Activated naive CD8-positive, alpha-beta T cell treated with anti-CD3 and anti-CD28 coated beads for 36 hours (primary cell): ENCODE data around the gene RAB11FIP5. TPM values are rescaled to one million over a fixed set of nuclear protein-coding genes. Genes with fewer than 3 reads are reported as not detected.

Experiments
- DNase-seq: peaks from one replicate; pipeline ENCODE4 v3.0.0; 2021
- H3K27ac Mint-ChIP-seq: one replicate; pipeline ENCODE4 v1.8.0; 2022; ENCODE audit warnings: mild to moderate bottlenecking, moderate library complexity, mixed read lengths
- H3K27me3 Mint-ChIP-seq: one replicate; pipeline ENCODE4 v1.8.0; 2022; ENCODE audit warnings: mild to moderate bottlenecking, mixed read lengths
- H3K36me3 Mint-ChIP-seq: one replicate; pipeline ENCODE4 v1.8.0; 2021; ENCODE audit warnings: mild to moderate bottlenecking, mixed read lengths
- H3K4me1 Mint-ChIP-seq: one replicate; pipeline ENCODE4 v1.8.0; 2021; ENCODE audit warnings: mixed read lengths
- H3K4me3 Mint-ChIP-seq: one replicate; pipeline ENCODE4 v1.8.0; 2022; ENCODE audit warnings: mild to moderate bottlenecking, moderate library complexity, mixed read lengths
- H3K9me3 Mint-ChIP-seq: one replicate; pipeline ENCODE4 v1.8.0; 2022; ENCODE audit warnings: mixed read lengths
- total RNA-seq, 2 experiments: library from RNA; stranded (reverse); gene quantifications; one replicate each; pipeline ENCODE4 v1.2.3, GENCODE V29; 2021

Gene RAB11FIP5
- total RNA-seq, 2 experiments from 2014 or later: 4.0 to 4.3 TPM

- DNase-seq: no peak
- Mint-ChIP-seq H3K27me3 (no peaks in the 10 kb centered on the region), H3K36me3 (no peaks in the 10 kb centered on the region), H3K27ac (no peak overlapping the region), H3K9me3 (no peaks in the 10 kb centered on the region), H3K4me1 (no peaks in the 10 kb centered on the region), H3K4me3 (no peak overlapping the region)
These were observed 31.5 kb downstream of the RAB11FIP5 start for GRCh38 chr2:73081181-73081671.

- no peak overlapping the region for H3K27ac Mint-ChIP-seq
- no peaks in the 10 kb centered on the region for H3K9me3 Mint-ChIP-seq
- no peak for DNase-seq
- H3K4me3 Mint-ChIP-seq: no peak overlapping the region
- H3K36me3 Mint-ChIP-seq: no peaks in the 10 kb centered on the region
- no peaks in the 10 kb centered on the region for H3K4me1 Mint-ChIP-seq
- H3K27me3 Mint-ChIP-seq: no peaks in the 10 kb centered on the region
These were observed 32.2 kb downstream of the RAB11FIP5 start for GRCh38 chr2:73080321-73081131.

DNA sequence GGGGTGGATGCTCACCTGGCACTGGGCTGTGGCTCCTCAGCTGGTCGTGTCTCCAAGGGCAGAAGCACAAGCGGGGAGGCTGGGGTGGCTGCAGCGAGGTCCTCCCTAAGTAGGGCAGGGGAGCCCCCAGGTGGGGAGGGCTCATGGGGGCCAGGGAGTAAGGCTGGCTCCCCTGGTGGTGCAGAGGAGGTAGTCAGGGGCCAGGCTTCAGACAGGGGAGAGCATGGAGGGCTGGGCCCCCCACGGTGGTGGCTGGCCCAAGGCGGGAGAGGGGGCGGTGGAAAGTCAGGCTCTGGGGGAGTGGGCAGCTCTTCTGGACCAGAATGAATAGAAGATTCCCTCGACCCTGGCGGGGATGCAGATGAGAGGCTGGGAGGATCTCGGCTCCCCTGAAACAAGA is 33.1 kb downstream of the RAB11FIP5 start:
- Mint-ChIP-seq H3K4me1 (no peaks in the 10 kb centered on the region), H3K9me3 (no peaks in the 10 kb centered on the region), H3K27me3 (no peaks in the 10 kb centered on the region), H3K27ac (no peak overlapping the region), H3K36me3 (no peaks in the 10 kb centered on the region), H3K4me3 (no peak overlapping the region)
- no peak for DNase-seq

DNA sequence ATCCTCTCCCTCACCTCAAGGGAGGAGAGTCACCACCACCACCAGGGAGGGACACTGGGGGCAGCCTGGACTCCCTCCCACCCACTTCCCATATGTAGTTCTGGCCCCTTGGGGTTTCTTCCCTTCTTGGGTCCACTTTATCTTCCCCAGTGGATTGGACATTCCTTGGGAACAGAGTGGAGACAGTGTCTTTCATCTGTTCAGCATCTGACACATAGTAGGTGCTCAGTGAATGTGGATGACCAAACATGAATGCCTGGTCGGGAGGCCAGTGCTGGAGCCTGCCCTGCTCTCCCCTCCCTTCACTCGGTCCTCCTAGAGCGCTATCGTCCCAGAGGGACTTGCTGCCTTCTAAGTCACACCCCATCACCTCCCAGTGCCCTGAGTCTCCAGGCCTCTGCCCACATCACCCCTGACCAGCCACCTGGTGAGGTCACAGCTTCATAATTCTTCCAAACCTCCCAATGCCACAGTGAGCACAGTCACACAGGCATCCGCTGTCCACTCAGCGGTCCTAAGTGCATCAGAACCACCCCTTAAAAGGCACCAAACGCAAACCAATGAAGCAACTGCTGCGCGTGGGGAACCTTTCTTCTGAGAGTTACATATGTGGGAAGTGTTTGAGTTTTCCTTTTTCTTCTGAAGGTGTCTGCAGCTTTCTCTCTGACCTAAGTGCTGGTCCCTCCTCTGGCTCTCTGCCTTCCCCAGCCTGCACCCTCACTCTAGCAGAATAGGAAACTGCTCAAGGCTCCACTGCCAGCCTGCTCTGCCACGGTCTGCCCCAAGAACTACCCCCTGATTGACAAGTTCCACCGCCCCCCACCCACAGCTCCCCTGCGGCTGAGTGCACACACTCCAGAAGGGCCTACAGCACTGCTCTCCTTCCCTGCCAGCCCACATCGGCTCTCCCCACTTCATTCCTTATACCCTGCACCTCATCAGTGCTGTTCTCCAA is 34.0 kb downstream of the RAB11FIP5 start:
- no peaks in the 10 kb centered on the region for H3K27me3 Mint-ChIP-seq
- H3K4me1 Mint-ChIP-seq: no peaks in the 10 kb centered on the region
- no peak for DNase-seq
- no peaks in the 10 kb centered on the region for H3K9me3 Mint-ChIP-seq
- no peak overlapping the region for H3K27ac Mint-ChIP-seq
- H3K36me3 Mint-ChIP-seq: no peaks in the 10 kb centered on the region
- no peak overlapping the region for H3K4me3 Mint-ChIP-seq

DNA sequence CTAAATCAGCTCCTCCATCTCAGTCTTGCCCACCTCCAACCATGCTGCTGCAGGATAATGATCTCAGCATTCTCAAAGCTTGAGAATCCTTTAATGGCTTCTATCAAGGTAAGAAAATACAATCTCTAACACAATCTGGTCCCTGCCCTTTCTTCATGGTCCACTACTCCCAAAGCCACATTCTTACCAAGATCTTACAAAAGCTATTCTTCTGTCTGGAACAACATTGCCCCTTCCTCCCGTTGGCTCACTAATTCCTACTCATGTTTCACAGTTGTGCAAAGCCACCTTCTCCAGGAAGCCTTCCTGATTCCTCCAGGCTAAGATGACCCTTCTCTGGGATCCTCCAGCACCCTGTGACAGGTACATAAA is 35.3 kb downstream of the RAB11FIP5 start:
- Mint-ChIP-seq H3K4me1 (no peaks in the 10 kb centered on the region), H3K9me3 (no peaks in the 10 kb centered on the region)
- DNase-seq: no peak

DNA sequence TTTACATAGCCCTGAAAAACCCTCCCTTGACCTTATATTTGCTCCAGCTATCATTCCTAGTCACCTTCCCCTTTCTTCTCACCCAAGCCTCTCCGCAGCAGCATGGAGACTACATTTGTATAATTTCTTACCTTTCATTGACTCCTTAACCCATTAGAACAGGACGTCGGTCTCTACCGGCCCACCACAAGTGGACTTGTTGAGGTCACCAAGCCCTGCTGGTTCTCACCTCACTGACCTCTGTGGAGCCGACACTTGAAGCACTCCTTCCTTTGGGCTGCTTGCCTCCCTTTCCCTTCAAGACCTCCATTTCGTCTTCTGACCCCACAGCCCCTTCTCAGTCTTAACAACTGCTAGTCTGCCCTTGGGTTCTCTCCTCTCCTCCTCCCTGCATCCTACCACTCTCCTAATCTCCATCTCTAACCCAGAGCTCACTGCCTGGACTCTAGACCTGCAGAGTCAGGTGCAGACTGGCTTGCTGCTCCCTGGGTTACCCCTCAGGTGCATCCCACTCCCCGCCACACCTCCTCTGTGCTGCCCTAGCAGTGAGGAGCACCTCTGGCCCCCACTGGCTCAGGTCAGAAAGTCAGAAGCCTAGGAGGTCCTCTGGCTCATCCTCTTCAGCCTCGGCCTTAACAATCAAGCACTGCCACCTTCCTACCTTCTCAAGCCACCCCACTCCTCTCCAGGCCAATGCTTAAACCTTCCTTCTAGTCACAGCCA is 35.9 kb downstream of the RAB11FIP5 start:
- Mint-ChIP-seq H3K4me3 (no peak overlapping the region), H3K9me3 (no peaks in the 10 kb centered on the region), H3K27ac (no peak overlapping the region), H3K36me3 (no peaks in the 10 kb centered on the region), H3K27me3 (no peaks in the 10 kb centered on the region), H3K4me1 (peaks cover 4% of the 10 kb centered on the region)
- no peak for DNase-seq

More for the DNA sequence above, 35.3 kb downstream of the RAB11FIP5 start:
- H3K27me3 Mint-ChIP-seq: no peaks in the 10 kb centered on the region
- H3K4me3 Mint-ChIP-seq: no peak overlapping the region
- H3K36me3 Mint-ChIP-seq: no peaks in the 10 kb centered on the region
- H3K27ac Mint-ChIP-seq: no peak overlapping the region

DNA sequence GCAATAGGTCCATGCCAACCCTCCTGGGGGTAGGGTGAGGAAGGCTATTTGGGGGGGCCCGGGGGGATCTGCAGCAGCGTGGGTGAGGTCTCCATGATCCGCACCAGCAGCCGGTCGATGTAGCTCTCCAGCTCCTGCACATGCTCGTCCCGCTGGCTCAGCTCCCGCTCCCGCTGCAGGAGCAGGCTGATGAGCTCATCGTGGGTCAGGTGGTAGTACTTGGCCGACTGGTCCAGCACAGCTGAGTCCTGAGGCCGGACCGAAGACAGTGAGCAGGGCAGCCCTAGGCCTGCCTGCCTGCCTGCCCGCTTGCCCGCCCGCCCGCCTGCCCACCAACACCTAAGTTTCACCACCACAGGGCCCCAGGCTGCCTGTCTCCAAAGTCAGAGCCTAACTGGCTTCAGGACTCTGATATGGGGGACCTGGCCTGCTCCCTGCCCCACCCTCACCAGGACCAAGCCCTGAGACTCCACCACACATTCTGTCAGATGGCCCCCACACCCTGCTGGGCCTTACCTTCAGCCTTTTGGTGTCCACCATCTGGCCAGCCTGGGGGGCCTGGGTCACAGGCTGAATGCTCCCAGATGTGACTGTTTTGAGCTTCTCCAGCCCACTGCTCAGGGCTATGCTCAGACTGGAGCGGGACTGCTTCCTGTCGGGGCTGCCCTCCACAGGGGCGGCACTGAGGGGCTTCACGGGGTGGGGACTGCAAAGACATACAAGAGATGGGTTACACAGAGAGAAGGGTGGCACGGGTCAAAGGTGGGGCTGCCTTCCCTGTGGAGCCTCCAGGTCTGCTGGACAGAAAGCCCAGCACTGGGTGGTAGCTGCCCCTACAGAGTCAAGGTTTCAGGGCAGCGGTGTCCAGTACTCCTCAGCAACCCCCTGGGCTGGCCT is 37.0 kb downstream of the RAB11FIP5 start:
- Mint-ChIP-seq H3K27me3 (no peaks in the 10 kb centered on the region), H3K27ac (no peak overlapping the region), H3K36me3 (no peaks in the 10 kb centered on the region), H3K4me1 (peaks cover 7% of the 10 kb centered on the region), H3K9me3 (no peaks in the 10 kb centered on the region), H3K4me3 (no peak overlapping the region)
- DNase-seq: no peak

DNA sequence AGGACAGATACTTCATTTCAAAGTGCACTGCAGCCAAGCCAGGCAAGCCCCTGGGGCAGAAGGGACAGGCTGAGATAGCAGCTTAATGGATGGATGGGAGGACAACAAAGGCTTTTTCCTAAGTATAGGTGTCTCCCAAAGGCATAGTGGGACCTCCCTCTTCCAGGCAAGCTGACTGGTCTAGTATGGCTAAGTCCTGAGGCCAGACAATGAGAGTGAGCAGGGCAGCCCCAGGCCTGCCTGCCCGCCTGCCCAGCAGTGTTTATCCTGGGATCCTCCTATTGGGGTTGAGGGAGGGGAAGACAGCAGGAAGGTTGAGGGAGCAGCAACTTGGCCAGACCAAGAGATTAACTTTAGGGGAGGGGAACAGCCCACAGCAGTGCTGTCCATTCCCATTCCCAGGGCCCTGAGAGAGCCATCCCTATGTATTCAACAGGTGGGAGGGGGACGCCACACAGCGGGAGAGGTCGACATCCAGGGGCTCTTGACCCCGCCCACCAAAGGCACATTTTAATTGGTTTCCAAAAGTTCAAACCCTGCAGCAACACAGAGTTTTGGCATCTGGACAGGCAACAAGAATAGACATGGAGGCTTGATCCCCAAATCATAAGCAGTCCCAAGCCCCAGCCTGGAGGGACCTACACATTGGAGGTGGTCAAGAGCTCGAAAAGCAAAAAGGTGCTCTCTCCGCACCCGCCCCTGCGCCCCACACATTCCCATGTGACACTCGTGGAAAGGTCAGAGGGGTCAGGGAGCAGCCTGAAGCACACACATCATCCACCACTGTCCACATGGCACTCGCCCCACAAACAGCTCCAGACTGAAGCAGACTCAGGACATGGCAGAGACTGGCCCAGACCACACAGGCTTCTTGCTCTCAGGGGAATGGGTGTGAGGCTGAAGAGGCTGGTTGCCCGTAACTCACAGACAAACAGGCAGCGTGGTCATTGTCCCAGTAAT is 38.4 kb downstream of the RAB11FIP5 start:
- Mint-ChIP-seq H3K4me1 (peaks cover 13% of the 10 kb centered on the region), H3K9me3 (no peaks in the 10 kb centered on the region), H3K27ac (no peak overlapping the region), H3K36me3 (no peaks in the 10 kb centered on the region), H3K27me3 (no peaks in the 10 kb centered on the region), H3K4me3 (no peak overlapping the region)
- no peak for DNase-seq

DNA sequence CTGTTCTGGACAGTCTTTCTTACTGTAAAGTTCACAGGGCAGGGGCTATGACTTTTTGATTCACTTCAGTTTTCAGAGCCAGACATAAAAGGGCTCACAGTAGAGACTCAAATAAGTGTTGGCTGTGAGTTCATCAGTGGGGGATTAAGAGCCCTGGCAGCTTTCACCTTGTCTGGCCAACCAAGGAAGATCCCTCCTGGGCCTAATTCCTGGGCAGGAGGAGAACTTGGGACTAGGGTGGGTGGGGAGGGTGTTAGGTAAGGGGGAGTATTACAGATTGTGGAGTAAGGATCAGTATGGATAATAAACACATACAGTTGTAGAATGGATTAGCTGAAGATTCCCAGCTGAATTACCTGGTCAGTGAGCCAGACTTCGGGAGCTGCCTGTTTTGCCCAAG is 40.3 kb downstream of the RAB11FIP5 start:
- no peak for DNase-seq
- Mint-ChIP-seq H3K27ac (peak overlapping the region; percentile 88), H3K4me1 (peaks cover 22% of the 10 kb centered on the region), H3K36me3 (no peaks in the 10 kb centered on the region), H3K4me3 (peak overlapping the region; percentile 78), H3K9me3 (no peaks in the 10 kb centered on the region), H3K27me3 (no peaks in the 10 kb centered on the region)

GRCh38 chr2:73072129-73072395 is 40.7 kb downstream of the RAB11FIP5 start:
- H3K27ac Mint-ChIP-seq: peak overlapping the region; percentile 88
- H3K4me1 Mint-ChIP-seq: peaks cover 22% of the 10 kb centered on the region
- H3K36me3 Mint-ChIP-seq: no peaks in the 10 kb centered on the region
- no peaks in the 10 kb centered on the region for H3K27me3 Mint-ChIP-seq
- peak; percentile 25 for DNase-seq
- H3K9me3 Mint-ChIP-seq: no peaks in the 10 kb centered on the region
- H3K4me3 Mint-ChIP-seq: peak overlapping the region; percentile 78

DNA sequence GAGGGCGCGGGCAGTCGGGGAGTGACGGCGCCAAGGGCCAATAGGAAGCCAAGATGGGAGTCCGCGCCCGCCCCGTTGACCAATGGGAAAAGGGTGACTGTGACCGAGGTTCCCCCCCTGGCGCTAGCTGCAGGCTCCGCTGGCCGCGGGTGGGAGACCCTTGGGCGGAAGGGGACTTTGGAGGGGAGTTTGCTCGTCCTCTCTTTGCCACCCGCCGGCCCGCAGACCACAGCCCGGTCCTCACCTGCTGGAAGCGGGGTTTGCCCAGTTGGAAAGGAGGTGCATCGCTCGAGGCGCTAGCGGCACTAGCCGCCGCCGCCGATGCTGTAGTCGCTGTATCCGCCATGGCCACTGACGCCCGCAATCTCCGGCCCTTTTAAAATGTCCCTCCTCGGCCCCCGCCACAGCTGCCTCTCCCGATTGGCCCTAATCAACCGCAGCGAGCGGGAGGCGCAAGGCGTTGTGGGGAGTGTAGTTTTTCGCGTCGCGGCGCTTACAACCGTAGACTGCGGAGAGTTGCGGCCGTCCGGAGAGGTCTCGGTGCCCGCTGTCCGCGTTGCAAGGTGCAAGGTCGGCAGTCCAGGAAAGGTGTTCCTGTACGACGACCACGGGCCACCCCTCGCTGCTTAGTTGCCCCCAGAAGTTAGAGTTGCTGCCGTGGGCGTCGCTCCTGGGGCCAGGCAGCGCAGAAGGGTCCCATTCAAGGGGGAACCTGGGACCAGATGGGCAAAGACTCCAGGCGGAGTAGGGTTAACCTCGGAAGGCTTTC is 41.2 kb downstream of the RAB11FIP5 start, which contains the start of gene SFXN5:
Gene SFXN5 (minus strand): TSS at position 353 of the 769 bp plus-strand sequence. CDS start 7 bp downstream, at position 346.
- Mint-ChIP-seq H3K4me3 (peak within 1 kb of the TSS; percentile 78), H3K36me3 (no peaks in the 10 kb centered on the region), H3K9me3 (no peaks in the 10 kb centered on the region), H3K27ac (peak within 1 kb of the TSS; percentile 88), H3K4me1 (peaks cover 22% of the 10 kb centered on the region), H3K27me3 (no peaks in the 10 kb centered on the region)
- DNase-seq: peak; percentile 97

DNA sequence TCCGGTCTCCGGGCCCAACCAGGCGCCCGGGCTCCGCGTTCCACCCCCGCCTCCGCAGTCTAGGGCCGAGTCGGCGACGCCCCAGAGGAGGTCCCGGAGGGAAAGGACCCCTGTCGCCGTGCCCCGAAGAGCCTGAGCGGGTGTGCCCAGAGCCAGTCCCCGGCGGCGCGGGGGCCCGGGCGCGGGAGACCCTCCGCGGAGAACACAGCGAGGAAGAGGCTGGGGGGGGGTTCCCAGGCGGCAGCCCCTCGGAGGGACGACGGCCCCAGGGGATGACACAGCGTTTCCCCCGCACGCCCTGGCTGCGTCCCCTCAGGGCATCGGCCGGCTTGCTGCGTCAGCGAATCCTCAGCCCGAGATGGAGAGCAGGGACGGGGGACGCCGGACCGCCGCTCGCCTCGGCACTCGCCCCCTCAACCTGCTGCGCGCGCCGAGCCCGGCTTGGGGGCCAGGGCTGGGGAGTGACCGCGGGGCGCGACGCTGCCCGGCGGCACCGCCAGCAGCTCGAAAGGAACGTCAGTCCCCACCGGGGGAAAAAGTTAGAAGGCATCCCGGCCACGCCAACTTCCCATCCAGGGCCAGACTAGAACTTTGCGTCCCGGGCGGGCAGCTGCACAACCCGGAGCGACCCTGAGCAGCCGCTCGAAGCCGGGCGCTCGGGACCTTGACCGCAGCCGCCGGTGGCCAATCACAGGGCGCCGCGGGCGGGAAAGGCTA is 41.9 kb downstream of the RAB11FIP5 start:
- Mint-ChIP-seq H3K9me3 (no peaks in the 10 kb centered on the region), H3K4me1 (peaks cover 24% of the 10 kb centered on the region), H3K27me3 (no peaks in the 10 kb centered on the region), H3K27ac (peak overlapping the region; percentile 88), H3K4me3 (peak overlapping the region; percentile 78), H3K36me3 (peaks cover 2% of the 10 kb centered on the region)
- DNase-seq: peak; percentile 77
